Measurements from ENCODE around the gene GPR176.

The GPR176 gene

DNA sequence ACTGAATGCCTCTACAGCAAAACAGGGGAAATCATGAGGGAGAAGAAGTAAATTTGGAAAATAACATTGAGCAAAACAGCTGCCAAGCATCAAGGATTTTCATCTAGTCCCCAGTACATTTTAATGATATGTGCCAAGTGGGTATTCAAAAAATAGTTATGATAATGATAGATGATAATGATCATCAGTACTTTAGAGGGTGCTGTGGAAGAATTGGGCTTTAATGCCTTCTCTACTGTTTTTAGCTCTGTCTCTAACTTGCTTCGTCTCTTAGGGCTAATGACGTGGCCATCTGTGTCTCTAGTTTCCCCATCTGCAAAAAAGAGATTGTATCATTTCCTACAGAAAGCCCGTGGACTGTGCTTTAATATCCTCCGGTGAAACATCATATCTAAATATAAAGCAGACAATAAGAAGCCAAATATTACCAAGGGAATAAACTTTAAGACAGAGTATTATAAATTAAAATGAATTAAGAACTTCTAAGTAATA, 127.2 kb downstream of the GPR176 start:
- H3K9me3 ChIP-seq (ENCODE audit: control insufficient read depth in 5 of 5, low read length in 5 of 5), result no peaks in the 10 kb centered on the region
- no peak overlapping the region for H3K27ac ChIP-seq (ENCODE audit: low read depth, low read length)
- H3K36me3 ChIP-seq (ENCODE audit: control insufficient read depth in 5 of 5, insufficient read depth in 5 of 5, low read length in 5 of 5), result no peaks in the 10 kb centered on the region
- H3K4me3 ChIP-seq (ENCODE audit: low read depth in 1 of 5, low read length in 5 of 5), result no peak overlapping the region
- peaks cover 0 to 2% (median 0%) of the 10 kb centered on the region in 5 donors for H3K27me3 ChIP-seq (ENCODE audit: control insufficient read depth in 5 of 5, insufficient read depth in 4 of 5, low read length in 5 of 5)
- peaks cover 0 to 13% (median 11%) of the 10 kb centered on the region in 5 donors for H3K4me1 ChIP-seq (ENCODE audit: control insufficient read depth in 5 of 5, insufficient read depth in 5 of 5, low read length in 5 of 5)
- no peak overlapping the region for H3K9ac ChIP-seq (ENCODE audit: low read length in 5 of 5)

DNA sequence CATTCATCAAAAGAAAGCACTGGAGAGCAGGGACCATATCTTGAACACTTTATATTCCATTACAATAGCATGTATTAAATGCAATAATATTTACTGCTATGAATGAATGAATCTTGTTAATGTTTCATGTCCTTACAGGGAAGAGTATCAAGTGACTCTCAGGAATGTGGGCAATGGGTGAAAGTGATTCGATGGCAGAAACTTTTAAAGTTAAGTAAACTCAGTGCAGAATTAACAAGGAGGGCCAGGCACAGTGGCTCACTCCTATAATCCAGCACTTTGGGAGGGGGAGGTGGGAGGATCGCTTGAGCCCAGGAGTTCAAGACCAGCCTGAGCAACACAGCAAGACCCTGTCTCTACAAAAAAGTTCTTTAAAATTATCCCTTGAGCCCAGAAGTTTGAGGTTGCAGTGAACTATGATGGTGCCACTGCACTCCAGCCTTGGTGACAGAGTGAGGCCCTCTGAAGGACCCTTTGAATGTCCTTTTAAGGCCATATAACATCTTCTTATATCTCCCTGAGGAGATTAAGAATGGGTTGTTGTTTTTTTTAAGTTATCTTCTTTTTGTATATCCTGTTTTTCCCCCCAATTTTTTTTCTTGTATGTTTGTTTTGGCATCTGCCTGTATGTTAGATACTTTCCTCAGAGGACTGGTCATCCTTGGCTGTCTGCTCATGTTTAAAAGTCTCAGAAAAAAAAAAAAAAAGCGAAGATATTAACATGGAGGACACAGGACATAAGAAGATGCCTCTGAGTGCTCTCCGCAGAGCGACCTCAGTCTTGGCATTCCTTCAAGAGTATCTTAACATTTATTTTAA, 127.8 kb downstream of the GPR176 start:
- Histone ChIP-seq H3K9me3 (ENCODE audit: control insufficient read depth in 5 of 5, low read length in 5 of 5) (no peaks in the 10 kb centered on the region), H3K27ac (ENCODE audit: low read depth, low read length) (no peak overlapping the region), H3K4me1 (ENCODE audit: control insufficient read depth in 5 of 5, insufficient read depth in 5 of 5, low read length in 5 of 5) (peaks cover 0 to 16% (median 11%) of the 10 kb centered on the region in 5 donors), H3K27me3 (ENCODE audit: control insufficient read depth in 5 of 5, insufficient read depth in 4 of 5, low read length in 5 of 5) (peaks cover 0 to 2% (median 0%) of the 10 kb centered on the region in 5 donors), H3K4me3 (ENCODE audit: low read depth in 1 of 5, low read length in 5 of 5) (no peak overlapping the region), H3K36me3 (ENCODE audit: control insufficient read depth in 5 of 5, insufficient read depth in 5 of 5, low read length in 5 of 5) (no peaks in the 10 kb centered on the region), H3K9ac (ENCODE audit: low read length in 5 of 5) (no peak overlapping the region)

GRCh38 chr15:39789736-39790135, 130.3 kb downstream of the GPR176 start:
- no peak overlapping the region for H3K27ac ChIP-seq (ENCODE audit: low read depth, low read length)
- H3K9me3 ChIP-seq (ENCODE audit: control insufficient read depth in 5 of 5, low read length in 5 of 5), result no peaks in the 10 kb centered on the region
- H3K4me3 ChIP-seq (ENCODE audit: low read depth in 1 of 5, low read length in 5 of 5), result no peak overlapping the region
- H3K27me3 ChIP-seq (ENCODE audit: control insufficient read depth in 5 of 5, insufficient read depth in 4 of 5, low read length in 5 of 5), result no peaks in the 10 kb centered on the region
- H3K4me1 ChIP-seq (ENCODE audit: control insufficient read depth in 5 of 5, insufficient read depth in 5 of 5, low read length in 5 of 5), result peaks cover 0 to 16% (median 11%) of the 10 kb centered on the region in 5 donors
- no peak overlapping the region for H3K9ac ChIP-seq (ENCODE audit: low read length in 5 of 5)
- no peaks in the 10 kb centered on the region for H3K36me3 ChIP-seq (ENCODE audit: control insufficient read depth in 5 of 5, insufficient read depth in 5 of 5, low read length in 5 of 5)

GRCh38 chr15:39788800-39789565, 131.1 kb downstream of the GPR176 start:
- no peaks in the 10 kb centered on the region for H3K9me3 ChIP-seq (ENCODE audit: control insufficient read depth in 5 of 5, low read length in 5 of 5)
- H3K36me3 ChIP-seq (ENCODE audit: control insufficient read depth in 5 of 5, insufficient read depth in 5 of 5, low read length in 5 of 5), result no peaks in the 10 kb centered on the region
- H3K4me1 ChIP-seq (ENCODE audit: control insufficient read depth in 5 of 5, insufficient read depth in 5 of 5, low read length in 5 of 5), result peaks cover 0 to 17% (median 11%) of the 10 kb centered on the region in 5 donors
- H3K4me3 ChIP-seq (ENCODE audit: low read depth in 1 of 5, low read length in 5 of 5), result no peak overlapping the region
- H3K27me3 ChIP-seq (ENCODE audit: control insufficient read depth in 5 of 5, insufficient read depth in 4 of 5, low read length in 5 of 5), result no peaks in the 10 kb centered on the region
- no peak overlapping the region for H3K27ac ChIP-seq (ENCODE audit: low read depth, low read length)
- no peak overlapping the region for H3K9ac ChIP-seq (ENCODE audit: low read length in 5 of 5)

GRCh38 chr15:39788108-39788507, 132.0 kb downstream of the GPR176 start:
- H3K27ac ChIP-seq (ENCODE audit: low read depth, low read length), result no peak overlapping the region
- no peak overlapping the region for H3K9ac ChIP-seq (ENCODE audit: low read length in 5 of 5)
- peaks cover 0 to 26% (median 19%) of the 10 kb centered on the region in 5 donors for H3K4me1 ChIP-seq (ENCODE audit: control insufficient read depth in 5 of 5, insufficient read depth in 5 of 5, low read length in 5 of 5)
- no peaks in the 10 kb centered on the region for H3K36me3 ChIP-seq (ENCODE audit: control insufficient read depth in 5 of 5, insufficient read depth in 5 of 5, low read length in 5 of 5)
- no peak overlapping the region for H3K4me3 ChIP-seq (ENCODE audit: low read depth in 1 of 5, low read length in 5 of 5)
- H3K9me3 ChIP-seq (ENCODE audit: control insufficient read depth in 5 of 5, low read length in 5 of 5), result no peaks in the 10 kb centered on the region
- no peaks in the 10 kb centered on the region for H3K27me3 ChIP-seq (ENCODE audit: control insufficient read depth in 5 of 5, insufficient read depth in 4 of 5, low read length in 5 of 5)

GRCh38 chr15:39787479-39787878, 132.6 kb downstream of the GPR176 start:
- H3K9ac ChIP-seq (ENCODE audit: low read length in 5 of 5), result no peak overlapping the region
- peaks cover 0 to 25% (median 18%) of the 10 kb centered on the region in 5 donors for H3K4me1 ChIP-seq (ENCODE audit: control insufficient read depth in 5 of 5, insufficient read depth in 5 of 5, low read length in 5 of 5)
- no peak overlapping the region for H3K27ac ChIP-seq (ENCODE audit: low read depth, low read length)
- no peaks in the 10 kb centered on the region for H3K9me3 ChIP-seq (ENCODE audit: control insufficient read depth in 5 of 5, low read length in 5 of 5)
- H3K36me3 ChIP-seq (ENCODE audit: control insufficient read depth in 5 of 5, insufficient read depth in 5 of 5, low read length in 5 of 5), result no peaks in the 10 kb centered on the region
- H3K27me3 ChIP-seq (ENCODE audit: control insufficient read depth in 5 of 5, insufficient read depth in 4 of 5, low read length in 5 of 5), result no peaks in the 10 kb centered on the region
- H3K4me3 ChIP-seq (ENCODE audit: low read depth in 1 of 5, low read length in 5 of 5), result no peak overlapping the region

DNA sequence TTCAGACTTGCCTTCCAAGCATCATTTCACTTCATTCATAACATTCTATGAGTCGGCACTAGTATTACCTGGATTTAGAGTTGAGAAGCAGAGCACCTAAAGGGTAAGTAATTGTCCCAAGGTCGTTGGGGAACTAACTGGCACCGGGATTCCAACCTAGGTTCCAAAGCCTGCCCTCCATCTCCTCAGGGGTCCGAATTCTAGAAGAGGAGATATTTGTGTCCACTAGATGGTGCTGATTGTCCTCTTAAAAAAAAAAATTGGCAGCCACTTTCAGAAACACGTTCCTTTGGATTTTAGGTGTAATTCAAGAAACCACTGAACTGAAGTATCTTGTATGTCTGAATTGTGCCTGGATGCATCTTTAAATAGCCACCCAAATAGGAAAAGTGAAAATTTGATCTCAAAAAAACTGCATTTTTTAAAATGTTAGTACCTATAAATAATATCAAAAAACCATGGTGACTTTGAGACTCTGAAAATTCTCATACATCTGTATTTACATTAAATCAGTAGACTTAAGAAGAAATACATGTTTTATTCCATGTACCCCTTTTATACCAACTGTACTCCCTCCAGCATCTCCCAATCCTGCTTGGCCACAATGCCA, 133.5 kb downstream of the GPR176 start:
- no peak overlapping the region for H3K4me3 ChIP-seq (ENCODE audit: low read depth in 1 of 5, low read length in 5 of 5)
- H3K9me3 ChIP-seq (ENCODE audit: control insufficient read depth in 5 of 5, low read length in 5 of 5), result no peaks in the 10 kb centered on the region
- no peak overlapping the region for H3K27ac ChIP-seq (ENCODE audit: low read depth, low read length)
- H3K27me3 ChIP-seq (ENCODE audit: control insufficient read depth in 5 of 5, insufficient read depth in 4 of 5, low read length in 5 of 5), result no peaks in the 10 kb centered on the region
- H3K36me3 ChIP-seq (ENCODE audit: control insufficient read depth in 5 of 5, insufficient read depth in 5 of 5, low read length in 5 of 5), result no peaks in the 10 kb centered on the region
- peaks cover 0 to 23% (median 11%) of the 10 kb centered on the region in 5 donors for H3K4me1 ChIP-seq (ENCODE audit: control insufficient read depth in 5 of 5, insufficient read depth in 5 of 5, low read length in 5 of 5)
- H3K9ac ChIP-seq (ENCODE audit: low read length in 5 of 5), result no peak overlapping the region

DNA sequence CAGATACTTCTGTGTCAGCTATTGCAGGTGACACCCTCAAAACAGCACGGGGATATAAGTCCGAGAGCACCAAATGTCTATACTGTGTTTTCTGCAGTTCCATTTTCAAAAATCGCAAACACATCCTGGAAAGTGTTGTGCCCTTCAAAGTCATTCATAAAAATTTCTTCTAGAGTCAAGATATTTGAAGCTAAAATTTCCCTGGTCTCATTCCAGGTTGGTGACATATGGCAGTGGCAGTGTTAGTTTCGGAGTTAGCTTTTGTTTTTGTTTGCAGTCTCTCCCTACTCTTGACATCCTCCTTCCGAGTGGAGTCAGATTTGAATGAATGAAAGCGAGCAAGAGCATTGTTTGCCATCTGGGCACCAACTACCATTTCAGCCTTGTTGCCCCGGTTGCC, 134.2 kb downstream of the GPR176 start:
- Histone ChIP-seq H3K36me3 (ENCODE audit: control insufficient read depth in 5 of 5, insufficient read depth in 5 of 5, low read length in 5 of 5) (no peaks in the 10 kb centered on the region), H3K4me1 (ENCODE audit: control insufficient read depth in 5 of 5, insufficient read depth in 5 of 5, low read length in 5 of 5) (peaks cover 0 to 23% (median 11%) of the 10 kb centered on the region in 5 donors), H3K4me3 (ENCODE audit: low read depth in 1 of 5, low read length in 5 of 5) (no peak overlapping the region), H3K27me3 (ENCODE audit: control insufficient read depth in 5 of 5, insufficient read depth in 4 of 5, low read length in 5 of 5) (no peaks in the 10 kb centered on the region), H3K9ac (ENCODE audit: low read length in 5 of 5) (no peak overlapping the region), H3K27ac (ENCODE audit: low read depth, low read length) (no peak overlapping the region), H3K9me3 (ENCODE audit: control insufficient read depth in 5 of 5, low read length in 5 of 5) (no peaks in the 10 kb centered on the region)

DNA sequence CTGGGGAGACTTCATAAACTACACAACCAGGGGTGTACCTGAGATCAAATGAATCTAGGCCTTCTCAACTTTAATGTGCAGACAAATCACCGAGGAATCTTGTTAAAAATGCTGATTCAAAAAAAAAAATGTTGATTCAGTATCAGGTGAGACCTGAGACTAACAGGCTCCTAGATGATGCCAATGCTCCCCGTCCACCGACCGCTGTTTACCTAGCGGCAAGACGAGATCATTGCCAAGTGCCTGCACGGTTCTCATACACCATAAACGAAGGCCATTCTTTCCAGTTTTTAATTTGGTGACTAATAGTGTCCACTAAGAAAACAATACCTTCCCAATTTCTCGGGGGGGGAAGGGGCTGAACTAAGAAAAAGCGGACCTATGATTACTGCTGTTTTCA, 134.9 kb downstream of the GPR176 start:
- Histone ChIP-seq H3K36me3 (ENCODE audit: control insufficient read depth in 5 of 5, insufficient read depth in 5 of 5, low read length in 5 of 5) (no peaks in the 10 kb centered on the region), H3K27ac (ENCODE audit: low read depth, low read length) (no peak overlapping the region), H3K9me3 (ENCODE audit: control insufficient read depth in 5 of 5, low read length in 5 of 5) (no peaks in the 10 kb centered on the region), H3K4me3 (ENCODE audit: low read depth in 1 of 5, low read length in 5 of 5) (no peak overlapping the region), H3K4me1 (ENCODE audit: control insufficient read depth in 5 of 5, insufficient read depth in 5 of 5, low read length in 5 of 5) (peaks cover 0 to 23% (median 11%) of the 10 kb centered on the region in 5 donors), H3K9ac (ENCODE audit: low read length in 5 of 5) (no peak overlapping the region), H3K27me3 (ENCODE audit: control insufficient read depth in 5 of 5, insufficient read depth in 4 of 5, low read length in 5 of 5) (no peaks in the 10 kb centered on the region)

DNA sequence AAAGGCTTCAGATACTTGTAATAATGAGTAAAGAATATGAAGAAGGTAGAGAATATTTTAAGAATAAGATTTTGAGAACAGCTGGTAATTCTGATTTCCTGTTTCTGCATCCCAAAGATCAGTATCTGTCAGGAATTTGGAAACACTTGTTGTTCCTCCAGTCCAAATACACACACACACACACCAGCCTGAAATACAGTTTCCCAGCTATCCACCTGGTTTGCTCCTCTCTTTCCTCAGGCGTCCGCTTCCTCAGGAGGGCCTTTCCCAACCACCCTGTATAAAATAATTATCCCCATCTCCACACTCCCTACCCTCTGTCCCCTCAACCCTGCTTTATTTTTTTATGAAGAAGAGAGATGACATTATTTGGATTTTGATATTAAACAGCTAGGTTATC, 135.4 kb downstream of the GPR176 start:
- Histone ChIP-seq H3K9me3 (ENCODE audit: control insufficient read depth in 5 of 5, low read length in 5 of 5) (no peaks in the 10 kb centered on the region), H3K27me3 (ENCODE audit: control insufficient read depth in 5 of 5, insufficient read depth in 4 of 5, low read length in 5 of 5) (no peaks in the 10 kb centered on the region), H3K9ac (ENCODE audit: low read length in 5 of 5) (no peak overlapping the region), H3K4me3 (ENCODE audit: low read depth in 1 of 5, low read length in 5 of 5) (no peak overlapping the region), H3K4me1 (ENCODE audit: control insufficient read depth in 5 of 5, insufficient read depth in 5 of 5, low read length in 5 of 5) (peaks cover 0 to 23% (median 11%) of the 10 kb centered on the region in 5 donors), H3K27ac (ENCODE audit: low read depth, low read length) (no peak overlapping the region), H3K36me3 (ENCODE audit: control insufficient read depth in 5 of 5, insufficient read depth in 5 of 5, low read length in 5 of 5) (no peaks in the 10 kb centered on the region)

All from subcutaneous abdominal adipose tissue (tissue), 5 donors.